Cardiac muscle cell (in vitro differentiated cells and primary cell): ENCODE results near the gene CCDC14. TPM values are rescaled to one million over a fixed set of nuclear protein-coding genes. Genes with fewer than 3 reads are reported as not detected.
A peak's percentile ranks its signal among the peaks of the same experiment; 100 is the strongest.

Experiments used
- DNase-seq, 2 donors: peaks; one replicate each; pipeline versions ENCODE4 v3.0.0 to v3.0.0-alpha.2; 2010 to 2017; ENCODE audit warnings: low read depth in 1 of 2, low spot score in 1 of 2
- H3K27ac ChIP-seq: fragments of 200-600 bp; sonication (generic); 2 replicates; pipeline ENCODE4 v1.5.1; 2016
- H3K27me3 ChIP-seq: fragments of 200-600 bp; sonication (generic); 2 replicates; pipeline ENCODE4 v1.6.0; 2016; ENCODE audit warnings: control low read depth
- H3K36me3 ChIP-seq: fragments of 200-600 bp; sonication (generic); 2 replicates; pipeline ENCODE4 v1.5.1; 2016; ENCODE audit warnings: control low read depth
- H3K4me1 ChIP-seq: fragments of 200-600 bp; sonication (generic); 2 replicates; pipeline ENCODE4 v1.8.1; 2017; ENCODE audit warnings: low read depth, mild to moderate bottlenecking, mixed run types
- H3K4me3 ChIP-seq: fragments of 200-600 bp; sonication (generic); 2 replicates; pipeline ENCODE4 v1.5.1; 2016; ENCODE audit warnings: mild to moderate bottlenecking
- H3K9me3 ChIP-seq: fragments of 200-600 bp; sonication (generic); 2 replicates; pipeline ENCODE4 v1.5.1; 2017; ENCODE audit warnings: low read depth, mild to moderate bottlenecking, control low read depth
- polyA plus RNA-seq: library from polyadenylated mRNA; unstranded; fragments of >200 nt; fragmentation: Nextera tagmentation; extraction: Ambion mirVana; gene quantifications from 2 replicates; pipeline ENCODE4 v1.2.1, GENCODE V29; 2016
- total RNA-seq: library from RNA; depleted of rRNA; stranded (reverse); fragments of >200 nt; gene quantifications from 2 replicates; pipeline ENCODE4 v1.2.3, GENCODE V29; 2016
- TF ChIP-seq, protein P1 (sequence below): IDR thresholded peaks from 2 replicates; pipeline ENCODE4 v1.5.1; 2012; ENCODE audit warnings: low read depth, mild to moderate bottlenecking, low read length

Gene CCDC14
- total and polyA plus RNA-seq, 2 experiments from 2014 or later = 16.9 to 45.5 TPM

GRCh38 chr3:123878807-123879206 lies 82.2 kb downstream of the CCDC14 start:
- TF ChIP-seq, protein P1, sequence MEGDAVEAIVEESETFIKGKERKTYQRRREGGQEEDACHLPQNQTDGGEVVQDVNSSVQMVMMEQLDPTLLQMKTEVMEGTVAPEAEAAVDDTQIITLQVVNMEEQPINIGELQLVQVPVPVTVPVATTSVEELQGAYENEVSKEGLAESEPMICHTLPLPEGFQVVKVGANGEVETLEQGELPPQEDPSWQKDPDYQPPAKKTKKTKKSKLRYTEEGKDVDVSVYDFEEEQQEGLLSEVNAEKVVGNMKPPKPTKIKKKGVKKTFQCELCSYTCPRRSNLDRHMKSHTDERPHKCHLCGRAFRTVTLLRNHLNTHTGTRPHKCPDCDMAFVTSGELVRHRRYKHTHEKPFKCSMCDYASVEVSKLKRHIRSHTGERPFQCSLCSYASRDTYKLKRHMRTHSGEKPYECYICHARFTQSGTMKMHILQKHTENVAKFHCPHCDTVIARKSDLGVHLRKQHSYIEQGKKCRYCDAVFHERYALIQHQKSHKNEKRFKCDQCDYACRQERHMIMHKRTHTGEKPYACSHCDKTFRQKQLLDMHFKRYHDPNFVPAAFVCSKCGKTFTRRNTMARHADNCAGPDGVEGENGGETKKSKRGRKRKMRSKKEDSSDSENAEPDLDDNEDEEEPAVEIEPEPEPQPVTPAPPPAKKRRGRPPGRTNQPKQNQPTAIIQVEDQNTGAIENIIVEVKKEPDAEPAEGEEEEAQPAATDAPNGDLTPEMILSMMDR = no peak
- H3K9me3 ChIP-seq = no peaks in the 10 kb centered on the region
- no peaks in the 10 kb centered on the region for H3K4me1 ChIP-seq
- H3K36me3 ChIP-seq = no peaks in the 10 kb centered on the region
- H3K27ac ChIP-seq = no peak overlapping the region
- peaks cover 16% of the 10 kb centered on the region for H3K27me3 ChIP-seq
- DNase-seq = no peak
- H3K4me3 ChIP-seq = no peak overlapping the region

GRCh38 chr3:123877965-123878364 lies 83.1 kb downstream of the CCDC14 start:
- no peaks in the 10 kb centered on the region for H3K36me3 ChIP-seq

DNA sequence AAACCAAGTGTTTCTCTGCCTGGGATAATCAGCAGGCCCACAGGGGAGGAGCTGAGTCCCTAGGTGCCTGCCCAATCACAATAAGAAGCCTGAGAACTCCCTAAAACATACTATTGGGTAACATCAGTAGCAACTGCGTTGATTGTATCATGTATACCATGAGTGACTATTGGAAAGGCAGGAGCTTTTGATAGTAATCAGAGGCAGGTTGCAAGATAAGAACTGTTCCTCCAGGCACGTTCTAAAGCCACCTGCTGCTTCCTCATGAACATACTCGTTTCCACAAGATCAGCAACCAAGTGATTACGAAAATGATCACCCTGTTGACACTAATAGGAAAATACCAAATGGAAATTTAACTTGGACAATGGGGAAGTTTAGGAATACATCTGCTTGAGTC lies 83.6 kb downstream of the CCDC14 start:
- Histone ChIP-seq H3K9me3 (no peaks in the 10 kb centered on the region), H3K36me3 (no peaks in the 10 kb centered on the region), H3K27ac (no peak overlapping the region), H3K4me3 (no peak overlapping the region), H3K4me1 (no peaks in the 10 kb centered on the region), H3K27me3 (peaks cover 3% of the 10 kb centered on the region)
- TF ChIP-seq, protein P1 = no peak
- DNase-seq = no peak

More at GRCh38 chr3:123877965-123878364, 83.1 kb downstream of the CCDC14 start:
- TF ChIP-seq, protein P1 = no peak
- no peak overlapping the region for H3K4me3 ChIP-seq
- no peak for DNase-seq
- H3K4me1 ChIP-seq = no peaks in the 10 kb centered on the region
- peaks cover 8% of the 10 kb centered on the region for H3K27me3 ChIP-seq
- H3K27ac ChIP-seq = no peak overlapping the region
- no peaks in the 10 kb centered on the region for H3K9me3 ChIP-seq

DNA sequence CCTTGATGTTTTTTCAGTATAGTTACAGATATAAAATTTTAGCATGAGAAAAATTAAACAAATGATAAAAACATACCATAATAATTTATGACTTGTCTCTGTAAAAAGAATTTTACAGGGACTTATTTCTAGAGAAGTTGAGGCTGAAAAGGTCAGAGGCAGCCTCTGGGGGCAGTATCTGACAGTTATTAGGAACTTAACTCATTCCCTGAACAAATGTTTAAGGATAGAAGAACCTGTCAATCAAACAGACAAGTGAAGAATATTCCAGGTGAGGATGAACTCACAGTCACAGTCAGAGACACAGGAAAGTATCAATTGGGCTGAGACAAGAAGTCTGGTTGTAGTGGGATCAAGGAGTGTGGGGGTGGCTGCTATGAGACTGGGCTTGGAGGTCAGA lies 84.2 kb downstream of the CCDC14 start:
- DNase-seq = no peak
- Histone ChIP-seq H3K27ac (no peak overlapping the region), H3K36me3 (no peaks in the 10 kb centered on the region), H3K4me3 (no peak overlapping the region), H3K27me3 (no peaks in the 10 kb centered on the region), H3K9me3 (no peaks in the 10 kb centered on the region), H3K4me1 (no peaks in the 10 kb centered on the region)
- TF ChIP-seq, protein P1 = peak; percentile 23

DNA sequence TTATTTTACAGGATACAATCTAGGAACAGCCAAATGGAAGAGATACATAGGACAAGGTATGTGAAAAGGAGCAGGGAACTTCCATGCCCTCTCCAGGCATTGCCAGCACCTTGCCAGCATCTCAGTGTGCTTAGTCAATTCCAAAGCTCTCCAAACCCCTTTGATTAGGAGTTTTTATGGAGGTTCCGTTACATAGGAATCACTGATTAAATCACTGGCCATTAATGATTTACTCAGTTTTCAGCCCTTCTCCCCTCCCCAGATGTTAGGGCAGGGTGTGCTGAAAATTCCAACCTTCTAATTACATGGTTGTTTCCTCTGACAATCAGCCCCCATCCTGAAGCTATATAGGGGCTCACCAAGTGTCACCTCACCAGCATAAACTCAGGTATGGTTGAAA lies 88.4 kb downstream of the CCDC14 start:
- Histone ChIP-seq H3K4me1 (no peaks in the 10 kb centered on the region), H3K4me3 (no peak overlapping the region), H3K27ac (no peak overlapping the region), H3K27me3 (no peaks in the 10 kb centered on the region), H3K36me3 (no peaks in the 10 kb centered on the region), H3K9me3 (no peaks in the 10 kb centered on the region)
- DNase-seq = no peak
- TF ChIP-seq, protein P1 = no peak

- Histone ChIP-seq H3K36me3 (no peaks in the 10 kb centered on the region), H3K4me1 (no peaks in the 10 kb centered on the region), H3K9me3 (no peaks in the 10 kb centered on the region), H3K4me3 (no peak overlapping the region), H3K27me3 (no peaks in the 10 kb centered on the region), H3K27ac (no peak overlapping the region)
- TF ChIP-seq, protein P1 = no peak
- DNase-seq = no peak
These were observed 89.1 kb downstream of the CCDC14 start for GRCh38 chr3:123871946-123872345.
